Esophagus squamous epithelium (tissue), 4 donors: ENCODE data around the gene IQCE.

Experiments
- POLR2A ChIP-seq, 4 donors: fragments of 450-650 bp; IDR thresholded peaks; one replicate each; pipeline ENCODE4 v1.6.1; 2017; ENCODE audit warnings: antibody characterized with exemption in 4 of 4, mild to moderate bottlenecking in 4 of 4, moderate library complexity in 3 of 4
- TF ChIP-seq, protein P1 (sequence below), 6 experiments: fragments of 450-650 bp in 4 of 6; fragments of 200-600 bp in 2 of 6; sonication (generic) in 2 of 6; IDR thresholded peaks; one replicate each; pipeline ENCODE4 v1.5.1; 2016 to 2019; ENCODE audit warnings: antibody characterized with exemption in 6 of 6, mild to moderate bottlenecking in 4 of 6, moderate library complexity in 4 of 6

GRCh38 chr7:2607122-2607922 is 48.5 kb downstream of the IQCE start:
- TF ChIP-seq, protein P1, sequence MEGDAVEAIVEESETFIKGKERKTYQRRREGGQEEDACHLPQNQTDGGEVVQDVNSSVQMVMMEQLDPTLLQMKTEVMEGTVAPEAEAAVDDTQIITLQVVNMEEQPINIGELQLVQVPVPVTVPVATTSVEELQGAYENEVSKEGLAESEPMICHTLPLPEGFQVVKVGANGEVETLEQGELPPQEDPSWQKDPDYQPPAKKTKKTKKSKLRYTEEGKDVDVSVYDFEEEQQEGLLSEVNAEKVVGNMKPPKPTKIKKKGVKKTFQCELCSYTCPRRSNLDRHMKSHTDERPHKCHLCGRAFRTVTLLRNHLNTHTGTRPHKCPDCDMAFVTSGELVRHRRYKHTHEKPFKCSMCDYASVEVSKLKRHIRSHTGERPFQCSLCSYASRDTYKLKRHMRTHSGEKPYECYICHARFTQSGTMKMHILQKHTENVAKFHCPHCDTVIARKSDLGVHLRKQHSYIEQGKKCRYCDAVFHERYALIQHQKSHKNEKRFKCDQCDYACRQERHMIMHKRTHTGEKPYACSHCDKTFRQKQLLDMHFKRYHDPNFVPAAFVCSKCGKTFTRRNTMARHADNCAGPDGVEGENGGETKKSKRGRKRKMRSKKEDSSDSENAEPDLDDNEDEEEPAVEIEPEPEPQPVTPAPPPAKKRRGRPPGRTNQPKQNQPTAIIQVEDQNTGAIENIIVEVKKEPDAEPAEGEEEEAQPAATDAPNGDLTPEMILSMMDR (IDR thresholded peaks at IDR 0.05), result no peak
- no peak for TF ChIP-seq POLR2A (IDR thresholded peaks at IDR 0.05)
